IPS-15b (cell line): ENCODE results near the gene DOK1.

Experiments used
- H3K27me3 ChIP-seq: one replicate; pipeline ENCODE4 v1.6.1; 2013; ENCODE audit warnings: low read length; ENCODE audit not compliant: control insufficient read depth, insufficient read depth
- H3K36me3 ChIP-seq: one replicate; pipeline ENCODE4 v1.6.1; 2013; ENCODE audit warnings: low read length; ENCODE audit not compliant: control insufficient read depth, insufficient read depth
- H3K4me1 ChIP-seq: one replicate; pipeline ENCODE4 v1.6.1; 2013; ENCODE audit warnings: mild to moderate bottlenecking, low read length; ENCODE audit not compliant: control insufficient read depth, insufficient read depth
- H3K4me3 ChIP-seq: one replicate; pipeline ENCODE4 v1.5.1; 2013; ENCODE audit warnings: low read depth, low read length
- H3K9ac ChIP-seq: one replicate; pipeline ENCODE4 v1.6.1; 2013; ENCODE audit warnings: low read depth, mild to moderate bottlenecking, low read length
- H3K9me3 ChIP-seq: one replicate; pipeline ENCODE4 v1.6.1; 2013; ENCODE audit warnings: mild to moderate bottlenecking, low read length; ENCODE audit not compliant: control insufficient read depth, insufficient read depth

The DOK1 gene

DNA sequence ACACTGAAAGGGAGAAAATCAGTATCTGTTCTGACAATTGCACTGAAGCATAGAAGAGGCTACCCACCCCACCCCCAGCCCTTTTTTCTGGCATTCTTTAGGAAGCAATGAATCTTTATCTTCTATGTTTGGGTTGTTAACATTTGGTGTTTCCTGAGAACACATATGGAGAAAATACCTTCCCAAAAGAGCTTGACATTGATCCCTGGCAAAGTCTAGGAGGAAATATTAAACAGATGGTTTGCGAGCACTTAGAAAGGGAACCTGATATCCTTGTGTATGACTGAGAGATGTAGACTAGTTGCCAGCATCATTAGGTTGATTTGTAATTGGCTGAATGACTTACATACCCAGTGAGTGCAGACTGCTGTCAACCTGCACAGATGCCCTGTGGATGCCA lies 42.9 kb downstream of the DOK1 start:
- Histone ChIP-seq H3K4me3 (no peak overlapping the region), H3K36me3 (no peaks in the 10 kb centered on the region), H3K4me1 (no peaks in the 10 kb centered on the region), H3K9ac (no peak overlapping the region), H3K9me3 (no peaks in the 10 kb centered on the region), H3K27me3 (no peaks in the 10 kb centered on the region)

DNA sequence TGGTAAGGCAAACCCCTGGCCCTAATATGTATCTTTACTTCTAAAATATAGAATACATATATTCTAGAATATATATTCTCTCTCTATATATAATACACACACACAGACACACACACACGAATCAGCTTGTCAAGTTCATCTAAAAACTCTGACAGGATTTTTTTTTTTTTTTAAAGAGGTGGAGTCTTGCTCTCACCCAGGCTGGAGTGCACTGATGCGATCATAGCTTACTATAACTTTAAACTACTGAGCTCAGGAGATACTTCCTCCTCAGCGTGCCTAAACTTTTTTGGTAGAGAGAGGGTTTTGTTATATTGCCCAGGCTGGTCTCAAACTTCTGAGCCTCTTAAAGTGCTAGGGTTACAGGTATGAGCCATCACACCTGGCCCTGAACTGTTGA lies 45.2 kb downstream of the DOK1 start:
- H3K4me3 ChIP-seq, result no peak overlapping the region
- H3K4me1 ChIP-seq, result no peaks in the 10 kb centered on the region
- H3K9ac ChIP-seq, result no peak overlapping the region
- H3K9me3 ChIP-seq, result no peaks in the 10 kb centered on the region
- H3K27me3 ChIP-seq, result peaks cover 4% of the 10 kb centered on the region
- no peaks in the 10 kb centered on the region for H3K36me3 ChIP-seq

- Histone ChIP-seq H3K9ac (no peak overlapping the region), H3K4me1 (no peaks in the 10 kb centered on the region), H3K4me3 (no peak overlapping the region), H3K9me3 (no peaks in the 10 kb centered on the region), H3K27me3 (peaks cover 4% of the 10 kb centered on the region), H3K36me3 (no peaks in the 10 kb centered on the region)
Observed at GRCh38 chr2:74602586-74603281, 48.2 kb downstream of the DOK1 start.

GRCh38 chr2:74603282-74604000 lies 48.9 kb downstream of the DOK1 start:
- Histone ChIP-seq H3K36me3 (no peaks in the 10 kb centered on the region), H3K4me3 (no peak overlapping the region), H3K27me3 (peaks cover 4% of the 10 kb centered on the region), H3K9me3 (no peaks in the 10 kb centered on the region), H3K4me1 (no peaks in the 10 kb centered on the region), H3K9ac (no peak overlapping the region)

GRCh38 chr2:74606927-74607326 lies 52.4 kb downstream of the DOK1 start:
- no peaks in the 10 kb centered on the region for H3K4me1 ChIP-seq
- peaks cover 4% of the 10 kb centered on the region for H3K27me3 ChIP-seq
- no peaks in the 10 kb centered on the region for H3K9me3 ChIP-seq
- no peak overlapping the region for H3K9ac ChIP-seq
- no peaks in the 10 kb centered on the region for H3K36me3 ChIP-seq
- H3K4me3 ChIP-seq, result no peak overlapping the region
